ENCODE measurements around the gene IFNB1. TPM values are rescaled to one million over a fixed set of nuclear protein-coding genes. Genes with fewer than 3 reads are reported as not detected.

The IFNB1 gene
- total RNA-seq, 1 experiment from 2014 or later, result not detected

GRCh38 chr9:21027295-21027694 is 50.4 kb downstream of the IFNB1 start:
- peaks cover 4% of the 10 kb centered on the region for H3K27me3 Mint-ChIP-seq (ENCODE audit: low read depth)
- Histone ChIP-seq H3K27me3 (ENCODE audit: insufficient read depth, low read length) (no peaks in the 10 kb centered on the region), H4K20me1 (ENCODE audit: control insufficient read depth, insufficient read depth, insufficient read length) (no peaks in the 10 kb centered on the region), H3K14ac (ENCODE audit: insufficient read depth, low read length) (no peak overlapping the region), H3K4ac (ENCODE audit: low read depth, low read length) (no peak overlapping the region), H3T11ph (ENCODE audit: low read length) (no peak overlapping the region), H3K9ac (ENCODE audit: extremely low read depth, insufficient read length, low read length) (no peak overlapping the region), H2BK5ac (ENCODE audit: insufficient read length, low read length) (no peak overlapping the region), H3K56ac (ENCODE audit: insufficient read length, low read depth, low read length) (no peak overlapping the region), H2BK12ac (ENCODE audit: insufficient read length, low read depth, low read length) (no peak overlapping the region), H4K8ac (replicated peaks; ENCODE audit: insufficient read length, low read depth, low read length) (no peak overlapping the region), H2BK15ac (ENCODE audit: low read depth, low read length) (no peak overlapping the region), H4K5ac (ENCODE audit: insufficient read length, low read depth, low read length) (no peak overlapping the region), H3K79me1 (ENCODE audit: insufficient read depth, low read depth, low read length, poor library complexity, severe bottlenecking) (no peaks in the 10 kb centered on the region), H3K79me2 (ENCODE audit: insufficient read depth, low read length) (no peaks in the 10 kb centered on the region), H3K9me3 (ENCODE audit: control insufficient read depth, low read depth, low read length) (no peaks in the 10 kb centered on the region), H2BK20ac (ENCODE audit: low read depth, low read length, poor library complexity, severe bottlenecking) (no peak overlapping the region), H3K27ac (ENCODE audit: insufficient read length, low read depth, low read length) (no peak overlapping the region), H3K18ac (ENCODE audit: insufficient read length, low read depth, low read length) (no peak overlapping the region), H3K4me1 (ENCODE audit: insufficient read depth, low read length) (no peaks in the 10 kb centered on the region; the same call in 1 of the 2 replicates), H3K23me2 (ENCODE audit: insufficient read length, low read depth, low read length, poor library complexity, severe bottlenecking) (peaks cover 6% of the 10 kb centered on the region), H2AK5ac (ENCODE audit: insufficient read length, low read length) (no peak overlapping the region), H2BK120ac (ENCODE audit: low read depth, low read length, poor library complexity, severe bottlenecking) (no peak overlapping the region), H4K91ac (ENCODE audit: insufficient read length, low read depth, low read length) (no peak overlapping the region), H3K23ac (ENCODE audit: insufficient read length, low read depth, low read length) (no peak overlapping the region), H2AFZ (ENCODE audit: low read length) (no peak overlapping the region), H3K4me2 (ENCODE audit: insufficient read depth, insufficient read length, low read length) (no peak overlapping the region)
- H3K4me1 Mint-ChIP-seq, result peaks cover under 1 to 4% of the 10 kb centered on the region in 2 experiments; a peak in 2 of 4 replicates
- no peak for DNase-seq
- no CpG with 5 or more reads among the region's 4 CpGs for WGBS (ENCODE audit: extremely low coverage, insufficient read length, low lambda C conversion rate)
- no peak overlapping the region for H3K4me3 Mint-ChIP-seq
- H3K27ac Mint-ChIP-seq, result no peak overlapping the region
- TF ChIP-seq, protein P1, sequence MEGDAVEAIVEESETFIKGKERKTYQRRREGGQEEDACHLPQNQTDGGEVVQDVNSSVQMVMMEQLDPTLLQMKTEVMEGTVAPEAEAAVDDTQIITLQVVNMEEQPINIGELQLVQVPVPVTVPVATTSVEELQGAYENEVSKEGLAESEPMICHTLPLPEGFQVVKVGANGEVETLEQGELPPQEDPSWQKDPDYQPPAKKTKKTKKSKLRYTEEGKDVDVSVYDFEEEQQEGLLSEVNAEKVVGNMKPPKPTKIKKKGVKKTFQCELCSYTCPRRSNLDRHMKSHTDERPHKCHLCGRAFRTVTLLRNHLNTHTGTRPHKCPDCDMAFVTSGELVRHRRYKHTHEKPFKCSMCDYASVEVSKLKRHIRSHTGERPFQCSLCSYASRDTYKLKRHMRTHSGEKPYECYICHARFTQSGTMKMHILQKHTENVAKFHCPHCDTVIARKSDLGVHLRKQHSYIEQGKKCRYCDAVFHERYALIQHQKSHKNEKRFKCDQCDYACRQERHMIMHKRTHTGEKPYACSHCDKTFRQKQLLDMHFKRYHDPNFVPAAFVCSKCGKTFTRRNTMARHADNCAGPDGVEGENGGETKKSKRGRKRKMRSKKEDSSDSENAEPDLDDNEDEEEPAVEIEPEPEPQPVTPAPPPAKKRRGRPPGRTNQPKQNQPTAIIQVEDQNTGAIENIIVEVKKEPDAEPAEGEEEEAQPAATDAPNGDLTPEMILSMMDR (conservative IDR thresholded peaks at IDR 0.05), result no peak
- H3K9me3 Mint-ChIP-seq, result peaks cover under 1% of the 10 kb centered on the region in 2 experiments; a peak in 2 of 5 replicates
- peaks cover 0 to 3% (median 0%) of the 10 kb centered on the region in 3 experiments; a peak in 2 of 7 replicates for H3K36me3 Mint-ChIP-seq (ENCODE audit: insufficient read depth in 1 of 3, low read depth in 3 of 3)

Other genes with a start within 250 kb of the IFNB1 start
- gene HACD4, start 46.3 kb downstream of the IFNB1 start, total RNA-seq (2021), result 0.59 and 0.63 TPM in 2 replicates
- not detected in 2 replicates for gene IFNW1, start 63.9 kb upstream of the IFNB1 start, total RNA-seq (2021)
- gene IFNA21, start 88.7 kb upstream of the IFNB1 start, total RNA-seq (2021), result not detected in 2 replicates
- not detected in 2 replicates for gene IFNA4, start 109.6 kb upstream of the IFNB1 start, total RNA-seq (2021)
- not detected in 2 replicates for gene IFNA7, start 124.3 kb upstream of the IFNB1 start, total RNA-seq (2021)
- gene IFNA10, start 129.2 kb upstream of the IFNB1 start, total RNA-seq (2021), result not detected in 2 replicates
- gene IFNA16, start 139.4 kb upstream of the IFNB1 start, total RNA-seq (2021), result not detected in 2 replicates
- not detected in 2 replicates for gene IFNA17, start 150.3 kb upstream of the IFNB1 start, total RNA-seq (2021)
- not detected in 2 replicates for gene IFNA14, start 162.1 kb upstream of the IFNB1 start, total RNA-seq (2021)
- not detected in 2 replicates for gene IFNA5, start 227.4 kb upstream of the IFNB1 start, total RNA-seq (2021)

Data from H9 (cell line).